ENCODE data around the gene CELA2A. TPM values are rescaled to one million over a fixed set of nuclear protein-coding genes. Genes with fewer than 3 reads are reported as not detected.

CELA2A gene
- total RNA-seq, 2 donors from 2014 or later, result 3.6 TPM; not detected in 1

DNA sequence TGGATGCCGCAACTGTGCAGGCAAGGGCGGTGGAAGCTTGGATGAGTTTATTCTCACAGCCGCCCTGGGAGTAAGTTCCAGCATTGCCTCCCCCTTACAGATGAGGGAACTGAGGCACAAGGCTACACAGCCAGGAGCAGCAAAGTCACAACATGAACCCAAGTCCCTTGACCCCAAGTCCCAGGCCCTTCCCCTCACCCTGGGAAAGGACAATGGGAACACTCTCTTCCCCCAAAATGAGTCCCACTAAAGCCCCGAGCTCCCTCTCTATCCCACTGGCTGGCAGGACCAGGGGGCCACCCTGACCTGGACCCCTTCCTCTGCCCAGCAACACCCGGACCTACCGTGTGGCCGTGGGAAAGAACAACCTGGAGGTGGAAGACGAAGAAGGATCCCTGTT lies 14.4 kb upstream of the CELA2A start:
- intact Hi-C loops (cut with DNase I), result no loop called here
- no peak for DNase-seq
- H3K9ac ChIP-seq (ENCODE audit: low read depth in 2 of 2, low read length in 2 of 2), result no peak overlapping the region
- no peaks in the 10 kb centered on the region for H3K4me1 ChIP-seq
- H3K27me3 ChIP-seq, result no peaks in the 10 kb centered on the region
- H3K27ac ChIP-seq, result no peak overlapping the region
- H3K36me3 ChIP-seq, result no peaks in the 10 kb centered on the region
- H3K4me3 ChIP-seq, result no peak overlapping the region
- no peaks in the 10 kb centered on the region for H3K9me3 ChIP-seq
- TF ChIP-seq, protein P1, sequence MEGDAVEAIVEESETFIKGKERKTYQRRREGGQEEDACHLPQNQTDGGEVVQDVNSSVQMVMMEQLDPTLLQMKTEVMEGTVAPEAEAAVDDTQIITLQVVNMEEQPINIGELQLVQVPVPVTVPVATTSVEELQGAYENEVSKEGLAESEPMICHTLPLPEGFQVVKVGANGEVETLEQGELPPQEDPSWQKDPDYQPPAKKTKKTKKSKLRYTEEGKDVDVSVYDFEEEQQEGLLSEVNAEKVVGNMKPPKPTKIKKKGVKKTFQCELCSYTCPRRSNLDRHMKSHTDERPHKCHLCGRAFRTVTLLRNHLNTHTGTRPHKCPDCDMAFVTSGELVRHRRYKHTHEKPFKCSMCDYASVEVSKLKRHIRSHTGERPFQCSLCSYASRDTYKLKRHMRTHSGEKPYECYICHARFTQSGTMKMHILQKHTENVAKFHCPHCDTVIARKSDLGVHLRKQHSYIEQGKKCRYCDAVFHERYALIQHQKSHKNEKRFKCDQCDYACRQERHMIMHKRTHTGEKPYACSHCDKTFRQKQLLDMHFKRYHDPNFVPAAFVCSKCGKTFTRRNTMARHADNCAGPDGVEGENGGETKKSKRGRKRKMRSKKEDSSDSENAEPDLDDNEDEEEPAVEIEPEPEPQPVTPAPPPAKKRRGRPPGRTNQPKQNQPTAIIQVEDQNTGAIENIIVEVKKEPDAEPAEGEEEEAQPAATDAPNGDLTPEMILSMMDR (IDR thresholded peaks at IDR 0.05), result no peak

DNA sequence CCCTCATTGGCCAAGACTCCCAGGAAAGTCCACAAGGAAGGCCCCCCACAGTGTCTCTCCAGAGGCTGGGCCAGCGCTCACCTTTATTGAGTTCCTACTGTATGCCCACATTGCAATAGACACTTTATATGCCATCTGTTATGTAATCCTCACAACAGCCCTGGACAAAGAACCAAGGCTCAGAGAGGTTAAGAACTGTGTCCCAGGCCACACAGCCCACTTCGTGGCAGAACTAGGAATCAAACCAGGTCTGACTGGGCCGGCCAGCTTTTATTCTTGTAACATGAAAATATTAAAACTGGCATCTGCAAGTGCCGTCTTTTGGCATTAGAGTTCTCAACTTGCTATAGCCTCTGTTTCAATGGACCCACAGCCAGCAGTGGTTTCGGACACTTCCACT lies 13.8 kb upstream of the CELA2A start:
- H3K4me3 ChIP-seq, result no peak overlapping the region
- no peaks in the 10 kb centered on the region for H3K36me3 ChIP-seq
- DNase-seq, result no peak
- TF ChIP-seq, protein P1 (IDR thresholded peaks at IDR 0.05), result no peak
- no peaks in the 10 kb centered on the region for H3K9me3 ChIP-seq
- H3K4me1 ChIP-seq, result no peaks in the 10 kb centered on the region
- no peak overlapping the region for H3K9ac ChIP-seq (ENCODE audit: low read depth in 2 of 2, low read length in 2 of 2)
- no peaks in the 10 kb centered on the region for H3K27me3 ChIP-seq
- no peak overlapping the region for H3K27ac ChIP-seq
- intact Hi-C loops (cut with DNase I), result no loop called here

DNA sequence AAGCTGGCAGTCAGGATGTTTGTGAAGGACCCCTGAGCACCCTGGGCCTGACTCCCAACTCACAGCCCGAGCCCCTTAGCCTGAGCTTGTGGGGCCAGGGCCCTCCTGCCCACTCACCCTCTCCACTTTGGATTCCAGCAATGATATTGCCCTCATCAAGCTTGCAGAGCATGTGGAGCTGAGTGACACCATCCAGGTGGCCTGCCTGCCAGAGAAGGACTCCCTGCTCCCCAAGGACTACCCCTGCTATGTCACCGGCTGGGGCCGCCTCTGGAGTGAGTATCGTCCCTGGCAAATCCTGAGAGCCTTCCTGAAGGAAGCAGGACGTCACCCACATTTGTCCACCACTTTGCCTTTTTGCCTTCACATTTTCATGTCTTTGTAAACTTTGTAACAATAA lies 13.3 kb upstream of the CELA2A start:
- Histone ChIP-seq H3K9ac (ENCODE audit: low read depth in 2 of 2, low read length in 2 of 2) (no peak overlapping the region), H3K4me3 (no peak overlapping the region), H3K9me3 (no peaks in the 10 kb centered on the region), H3K27ac (no peak overlapping the region), H3K4me1 (no peaks in the 10 kb centered on the region), H3K27me3 (no peaks in the 10 kb centered on the region), H3K36me3 (no peaks in the 10 kb centered on the region)
- no peak for DNase-seq
- intact Hi-C loops (cut with DNase I), result no loop called here
- TF ChIP-seq, protein P1 (IDR thresholded peaks at IDR 0.05), result no peak

DNA sequence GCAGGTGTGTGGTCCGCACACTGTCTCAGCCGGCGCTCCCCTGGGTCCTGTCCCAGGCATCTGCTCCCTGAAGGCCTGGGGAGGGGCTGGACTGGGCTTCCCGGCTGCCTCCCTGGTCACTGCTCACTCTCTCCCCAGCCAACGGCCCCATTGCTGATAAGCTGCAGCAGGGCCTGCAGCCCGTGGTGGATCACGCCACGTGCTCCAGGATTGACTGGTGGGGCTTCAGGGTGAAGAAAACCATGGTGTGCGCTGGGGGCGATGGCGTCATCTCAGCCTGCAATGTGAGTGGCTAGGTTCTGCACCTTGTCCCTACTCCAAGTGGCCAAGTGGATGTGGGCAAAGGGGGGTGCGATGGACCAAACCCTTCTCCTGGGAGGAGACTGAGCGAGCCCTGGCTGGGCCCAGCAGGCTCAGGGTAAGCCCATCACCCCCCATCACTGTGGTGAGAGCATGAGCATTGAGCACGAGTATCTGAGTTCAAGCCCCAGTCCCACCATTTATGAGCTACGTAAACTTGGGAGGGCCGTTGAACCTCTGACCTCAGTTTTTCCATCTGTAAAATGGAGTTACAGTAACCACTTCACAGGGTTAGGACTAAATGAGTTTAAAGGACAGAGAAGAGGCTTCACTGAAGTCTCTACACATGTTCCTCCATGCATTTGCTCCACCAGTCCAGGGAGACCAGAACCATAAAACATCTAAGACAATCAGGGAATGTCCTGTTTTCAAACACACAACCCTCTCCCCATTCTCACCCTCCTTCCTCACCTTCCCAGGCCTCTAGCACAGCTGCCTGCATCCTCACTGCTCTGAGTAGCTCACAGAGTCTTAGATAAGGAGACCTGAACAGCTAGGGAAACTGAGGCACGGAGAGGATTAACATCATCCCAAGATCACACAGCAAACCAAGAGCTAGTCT lies 11.8 kb upstream of the CELA2A start:
- Histone ChIP-seq H3K4me1 (no peaks in the 10 kb centered on the region), H3K9ac (ENCODE audit: low read depth in 2 of 2, low read length in 2 of 2) (no peak overlapping the region), H3K27me3 (no peaks in the 10 kb centered on the region), H3K9me3 (no peaks in the 10 kb centered on the region), H3K4me3 (no peak overlapping the region), H3K36me3 (no peaks in the 10 kb centered on the region), H3K27ac (no peak overlapping the region)
- no peak for DNase-seq
- intact Hi-C loops (cut with DNase I), result no loop called here
- TF ChIP-seq, protein P1 (IDR thresholded peaks at IDR 0.05), result no peak

DNA sequence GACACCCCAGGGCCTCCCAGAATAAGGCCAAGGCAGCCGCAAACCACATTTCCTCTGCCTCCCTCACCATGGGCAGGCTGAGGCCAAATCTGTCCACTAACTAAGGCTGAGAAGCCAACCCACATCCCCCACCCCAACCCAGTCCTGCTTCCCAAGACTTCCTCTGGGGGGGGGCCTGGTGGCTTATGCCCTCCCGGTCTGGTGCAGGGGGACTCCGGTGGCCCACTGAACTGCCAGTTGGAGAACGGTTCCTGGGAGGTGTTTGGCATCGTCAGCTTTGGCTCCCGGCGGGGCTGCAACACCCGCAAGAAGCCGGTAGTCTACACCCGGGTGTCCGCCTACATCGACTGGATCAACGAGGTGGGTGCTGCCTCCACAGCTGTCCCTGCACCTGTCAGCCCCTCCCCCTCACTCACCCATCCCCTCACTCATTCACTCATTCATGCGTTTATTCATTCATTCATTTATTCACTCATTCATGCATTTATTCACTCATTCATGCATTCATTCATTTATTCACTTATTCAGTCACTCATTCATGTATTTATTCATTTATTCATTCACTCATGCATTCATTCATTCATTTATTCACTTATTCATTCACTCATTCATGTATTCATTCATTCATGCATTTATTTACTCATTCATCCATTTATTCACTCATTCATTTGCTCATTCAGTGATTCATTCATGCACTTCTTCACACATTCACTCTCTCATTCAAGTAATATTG lies 11.0 kb upstream of the CELA2A start:
- DNase-seq, result no peak
- no peaks in the 10 kb centered on the region for H3K4me1 ChIP-seq

More for the DNA sequence above, 11.0 kb upstream of the CELA2A start:
- Histone ChIP-seq H3K9me3 (no peaks in the 10 kb centered on the region), H3K4me3 (no peak overlapping the region), H3K9ac (ENCODE audit: low read depth in 2 of 2, low read length in 2 of 2) (no peak overlapping the region), H3K36me3 (no peaks in the 10 kb centered on the region), H3K27me3 (no peaks in the 10 kb centered on the region), H3K27ac (no peak overlapping the region)
- intact Hi-C loops (cut with DNase I), result no loop called here
- TF ChIP-seq, protein P1 (IDR thresholded peaks at IDR 0.05), result no peak
